K562 (cell line): ENCODE data around the gene GCNT2. TPM values are rescaled to one million over a fixed set of nuclear protein-coding genes. Genes with fewer than 3 reads are reported as not detected.

Source experiments
- ATAC-seq: fragments of 200-7000 bp; cut with Tn5 transposase; 3 replicates; pipeline ENCODE4 v1.9.1; 2020; ENCODE audit warnings: moderate library complexity
- BruUV-seq: library from RNA; stranded (reverse); fragments of 400-500 nt; replicated peaks from 2 replicates; lab custom pipeline; 2021; lab: Mats Ljungman, UMichigan
- CTCF ChIA-PET: fragments of 300-600 bp; formaldehyde crosslinking; extraction: SDS; loops from one replicate; lab custom pipeline; 2021; ENCODE audit warnings: low intra/inter-chr PET ratio; lab: Yijun Ruan, JAX
- POLR2A ChIA-PET: fragments of 300-600, 350-650 bp; sonication (Branson Sonifier 250); formaldehyde crosslinking; extraction: SDS; loops from one replicate; lab custom pipeline; 2021; ENCODE audit warnings: antibody characterized with exemption, inconsistent platforms; lab: Yijun Ruan, JAX
- DNase-seq, 4 experiments: peaks; one replicate each; pipeline versions ENCODE4 v3.0.0 to v3.0.0-alpha.2; 2011 to 2018; ENCODE audit warnings: low spot score in 3 of 4, mixed read lengths in 3 of 4; ENCODE audit errors: extremely low read depth in 1 of 4
- FAIRE-seq: peaks from 2 replicates; lab custom pipeline; 2011; peaks lifted over from hg19 to GRCh38; lab: Jason Lieb, UNC
- H2AFZ ChIP-seq: 2 replicates; pipeline ENCODE4 v1.6.0; 2011; ENCODE audit warnings: low read depth, low read length, control low read depth, inconsistent platforms
- H3K27ac ChIP-seq: fragments of 200-600 bp; 3 replicates; pipeline ENCODE4 v1.8.0; 2011; ENCODE audit warnings: low read depth, mild to moderate bottlenecking, control low read depth, inconsistent platforms, low read length, moderate library complexity, mixed read lengths; ENCODE audit errors: extremely low read depth
- H3K27me3 ChIP-seq, 2 experiments: fragments of 300-600 bp in 1 of 2; 2 replicates in 1 of 2; 3 replicates in 1 of 2; pipeline versions ENCODE4 v1.6.0 to v1.8.0; 2011; ENCODE audit warnings: inconsistent platforms in 2 of 2, low read length in 2 of 2, mild to moderate bottlenecking in 1 of 2, mixed read lengths in 1 of 2, moderate library complexity in 1 of 2; ENCODE audit not compliant: control insufficient read depth in 2 of 2, insufficient read depth in 2 of 2
- H3K36me3 ChIP-seq: fragments of 300-600 bp; 3 replicates; pipeline ENCODE4 v1.8.0; 2011; ENCODE audit warnings: mild to moderate bottlenecking, low read length, inconsistent platforms; ENCODE audit not compliant: control insufficient read depth, insufficient read depth
- H3K4me1 ChIP-seq, 2 experiments: fragments of 200-600 bp in 1 of 2; replicated peaks in 1 of 2; 2 replicates in 1 of 2; 3 replicates in 1 of 2; pipeline versions ENCODE4 v1.5.1 to v1.8.0; 2011; ENCODE audit warnings: inconsistent platforms in 2 of 2, low read length in 2 of 2, mild to moderate bottlenecking in 1 of 2, mixed read lengths in 1 of 2, moderate library complexity in 1 of 2; ENCODE audit not compliant: control insufficient read depth in 2 of 2, insufficient read depth in 2 of 2
- H3K4me2 ChIP-seq: 2 replicates; pipeline ENCODE4 v1.6.1; 2011; ENCODE audit warnings: low read length, control low read depth, inconsistent platforms, mixed read lengths; ENCODE audit not compliant: insufficient read depth
- H3K4me3 ChIP-seq: fragments of 200-600 bp; sonication (generic), shearing (Covaris generic); 2 replicates; pipeline ENCODE4 v1.5.1; 2016; ENCODE audit warnings: control low read depth, inconsistent platforms
- H3K79me2 ChIP-seq: fragments of 200-600 bp; 3 replicates; pipeline ENCODE4 v1.8.0; 2011; ENCODE audit warnings: low read length, inconsistent platforms; ENCODE audit not compliant: control insufficient read depth, insufficient read depth
- H3K9ac ChIP-seq, 2 experiments: 2 replicates each; pipeline versions ENCODE4 v1.6.0 to v1.6.1; 2011; ENCODE audit warnings: low read depth in 2 of 2, low read length in 2 of 2, control low read depth in 1 of 2, inconsistent platforms in 1 of 2, mild to moderate bottlenecking in 1 of 2, mixed read lengths in 1 of 2; ENCODE audit not compliant: insufficient read depth in 1 of 2
- H3K9me1 ChIP-seq: one replicate; pipeline ENCODE4 v1.6.0; 2011; ENCODE audit warnings: inconsistent platforms, mild to moderate bottlenecking, low read length, moderate library complexity; ENCODE audit not compliant: control insufficient read depth, insufficient read depth
- H3K9me3 ChIP-seq: replicated peaks from 2 replicates; pipeline ENCODE4 v1.5.1; 2011; ENCODE audit warnings: low read depth, low read length, inconsistent platforms; ENCODE audit not compliant: control insufficient read depth, insufficient read depth
- H4K20me1 ChIP-seq: replicated peaks from 2 replicates; pipeline ENCODE4 v1.6.1; 2011; ENCODE audit warnings: low read length, inconsistent platforms, mixed read lengths; ENCODE audit not compliant: control insufficient read depth, insufficient read depth
- GATAD2A ChIP-seq: fragments of 450-650 bp; IDR thresholded peaks from 2 replicates; pipeline ENCODE4 v1.6.1; 2017
- KDM5B ChIP-seq: fragments of 200-600 bp; sonication (generic); IDR thresholded peaks from 2 replicates; pipeline ENCODE4 v1.6.1; 2012; ENCODE audit warnings: low read depth, mild to moderate bottlenecking, moderate library complexity, low read length, control low read depth, inconsistent platforms; ENCODE audit not compliant: insufficient replicate concordance
- NCOA6 ChIP-seq: fragments of 450-650 bp; IDR thresholded peaks from 2 replicates; pipeline ENCODE4 v1.6.1; 2017; ENCODE audit warnings: mild to moderate bottlenecking
- NR4A1 ChIP-seq, 2 experiments: fragments of 250-450 bp in 1 of 2; fragments of 450-650 bp in 1 of 2; sonication (Bioruptor Pico) in 1 of 2; IDR thresholded peaks; 2 replicates each; pipeline versions ENCODE4 v1.4.0 to v1.6.1; 2016 to 2020; ENCODE audit warnings: mild to moderate bottlenecking in 2 of 2, missing compliant biosample characterization in 1 of 2, missing genetic modification characterization in 1 of 2, moderate library complexity in 1 of 2
- POLR2B ChIP-seq: fragments of 450-650 bp; IDR thresholded peaks from 2 replicates; pipeline ENCODE4 v1.6.1; 2018; ENCODE audit warnings: low read depth; ENCODE audit not compliant: partially characterized antibody
- WGBS: fragments of 100-300 bp; shearing (Covaris generic); methylation state at CpG from one replicate; pipeline ENCODE4 v1.1.6; 2016; ENCODE audit warnings: low coverage, mixed read lengths; ENCODE audit not compliant: insufficient coverage; ENCODE audit errors: missing lambda C conversion rate; 5-methylcytosine and 5-hydroxymethylcytosine counted together
- in situ Hi-C: fragments of 300-500 bp; cut with MboI; formaldehyde crosslinking; loops from 4 replicates; pipeline ENCODE4 v1.15.0; 2018; ENCODE audit warnings: inconsistent platforms, mixed read lengths
- intact Hi-C: fragments of 100-400 bp; cut with micrococcal nuclease; formaldehyde crosslinking; loops from 2 replicates; pipeline ENCODE4 v1.14.2; 2022
- polyA plus RNA-seq, 8 experiments: library from polyadenylated mRNA; depleted of rRNA in 4 of 8; stranded (reverse) in 5 of 8; unstranded in 3 of 8; fragments of >200 nt; fragmentation: Nextera tagmentation in 2 of 8; fragmentation: Illumina TruSeq in 1 of 8; extraction: Ambion mirVana in 2 of 8; extraction: Trizol in 1 of 8; gene quantifications; 2 replicates each; pipeline versions ENCODE4 v1.2.1 to v1.2.3, GENCODE V29; 2011 to 2014; ENCODE audit warnings: inconsistent platforms in 1 of 8, missing spikeins in 1 of 8
- total RNA-seq, 7 experiments: library from RNA; depleted of rRNA in 6 of 7; stranded (reverse); fragments of >200 nt in 6 of 7; fragmentation: Illumina TruSeq in 2 of 7; extraction: Trizol in 2 of 7; gene quantifications; 2 replicates each; pipeline versions ENCODE4 v1.2.1 to v1.2.3, GENCODE V29; 2011 to 2021; ENCODE audit warnings: low replicate concordance in 1 of 7
- TF ChIP-seq, protein P1 (sequence below): sonication (generic); formaldehyde crosslinking; IDR thresholded peaks from 2 replicates; pipeline ENCODE4 v1.8.0; 2022; ENCODE audit warnings: mild to moderate bottlenecking, missing genetic modification reagents, borderline replicate concordance
- TF ChIP-seq, protein P2 (sequence below): fragments of 250-450 bp; sonication (Bioruptor Pico); IDR thresholded peaks from 2 replicates; pipeline ENCODE4 v1.9.0; 2021; ENCODE audit warnings: mild to moderate bottlenecking
- TF ChIP-seq, protein P3 (sequence below): fragments of 450-650 bp; IDR thresholded peaks from 2 replicates; pipeline ENCODE4 v1.6.1; 2017; ENCODE audit warnings: antibody characterized with exemption
- TF ChIP-seq, protein P4 (sequence below): IDR thresholded peaks from 2 replicates; pipeline ENCODE4 v1.6.1; 2012; ENCODE audit warnings: low read depth, low read length, improper control_type of control experiment, borderline replicate concordance

GCNT2 gene
- total and polyA plus RNA-seq, 9 of the 15 experiments (the other 6 are each of a cell fraction or from before 2014, with no cell fraction given) = 0.78 to 2.6 (median 1.6) TPM

DNA sequence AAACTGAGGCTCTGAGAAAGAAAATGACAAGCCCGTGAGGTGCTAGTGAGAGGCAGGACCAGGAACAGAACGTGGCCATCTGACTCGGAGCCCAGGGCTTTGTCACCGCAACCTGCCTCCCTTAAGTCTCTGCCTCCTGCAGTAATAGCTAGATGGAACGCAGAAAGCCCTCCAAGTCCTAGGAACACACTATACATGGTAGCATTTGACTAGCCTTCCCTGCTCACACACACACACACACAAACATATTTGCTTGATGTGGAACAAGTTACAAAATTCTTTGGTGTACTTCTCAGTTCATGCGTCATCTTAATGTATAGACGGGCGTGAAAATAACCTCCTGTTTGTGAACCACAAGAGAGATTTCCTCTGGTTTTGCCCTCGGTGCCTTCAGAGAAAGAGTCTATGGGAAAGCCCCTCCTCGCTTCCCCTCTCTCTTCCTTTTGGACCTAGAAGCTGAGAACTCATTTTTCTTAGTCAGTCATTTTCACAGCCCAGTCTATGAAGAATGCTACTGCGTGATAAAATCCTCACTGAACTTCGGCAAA lies 134.4 kb downstream of the GCNT2 start:
- ATAC-seq = peak; percentile 27; the same call in 1 of the 3 replicates
- TF ChIP-seq, protein P1, sequence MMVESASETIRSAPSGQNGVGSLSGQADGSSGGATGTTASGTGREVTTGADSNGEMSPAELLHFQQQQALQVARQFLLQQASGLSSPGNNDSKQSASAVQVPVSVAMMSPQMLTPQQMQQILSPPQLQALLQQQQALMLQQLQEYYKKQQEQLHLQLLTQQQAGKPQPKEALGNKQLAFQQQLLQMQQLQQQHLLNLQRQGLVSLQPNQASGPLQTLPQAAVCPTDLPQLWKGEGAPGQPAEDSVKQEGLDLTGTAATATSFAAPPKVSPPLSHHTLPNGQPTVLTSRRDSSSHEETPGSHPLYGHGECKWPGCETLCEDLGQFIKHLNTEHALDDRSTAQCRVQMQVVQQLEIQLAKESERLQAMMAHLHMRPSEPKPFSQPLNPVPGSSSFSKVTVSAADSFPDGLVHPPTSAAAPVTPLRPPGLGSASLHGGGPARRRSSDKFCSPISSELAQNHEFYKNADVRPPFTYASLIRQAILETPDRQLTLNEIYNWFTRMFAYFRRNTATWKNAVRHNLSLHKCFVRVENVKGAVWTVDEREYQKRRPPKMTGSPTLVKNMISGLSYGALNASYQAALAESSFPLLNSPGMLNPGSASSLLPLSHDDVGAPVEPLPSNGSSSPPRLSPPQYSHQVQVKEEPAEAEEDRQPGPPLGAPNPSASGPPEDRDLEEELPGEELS (CRISPR knock-in tag) = no peak
- no peak for TF ChIP-seq KDM5B
- TF ChIP-seq, protein P2, sequence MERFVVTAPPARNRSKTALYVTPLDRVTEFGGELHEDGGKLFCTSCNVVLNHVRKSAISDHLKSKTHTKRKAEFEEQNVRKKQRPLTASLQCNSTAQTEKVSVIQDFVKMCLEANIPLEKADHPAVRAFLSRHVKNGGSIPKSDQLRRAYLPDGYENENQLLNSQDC = no peak
- TF ChIP-seq, protein P3, sequence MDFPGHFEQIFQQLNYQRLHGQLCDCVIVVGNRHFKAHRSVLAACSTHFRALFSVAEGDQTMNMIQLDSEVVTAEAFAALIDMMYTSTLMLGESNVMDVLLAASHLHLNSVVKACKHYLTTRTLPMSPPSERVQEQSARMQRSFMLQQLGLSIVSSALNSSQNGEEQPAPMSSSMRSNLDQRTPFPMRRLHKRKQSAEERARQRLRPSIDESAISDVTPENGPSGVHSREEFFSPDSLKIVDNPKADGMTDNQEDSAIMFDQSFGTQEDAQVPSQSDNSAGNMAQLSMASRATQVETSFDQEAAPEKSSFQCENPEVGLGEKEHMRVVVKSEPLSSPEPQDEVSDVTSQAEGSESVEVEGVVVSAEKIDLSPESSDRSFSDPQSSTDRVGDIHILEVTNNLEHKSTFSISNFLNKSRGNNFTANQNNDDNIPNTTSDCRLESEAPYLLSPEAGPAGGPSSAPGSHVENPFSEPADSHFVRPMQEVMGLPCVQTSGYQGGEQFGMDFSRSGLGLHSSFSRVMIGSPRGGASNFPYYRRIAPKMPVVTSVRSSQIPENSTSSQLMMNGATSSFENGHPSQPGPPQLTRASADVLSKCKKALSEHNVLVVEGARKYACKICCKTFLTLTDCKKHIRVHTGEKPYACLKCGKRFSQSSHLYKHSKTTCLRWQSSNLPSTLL = no peak
- TF ChIP-seq NCOA6 = no peak
- TF ChIP-seq POLR2B = no peak
- TF ChIP-seq, protein P4, sequence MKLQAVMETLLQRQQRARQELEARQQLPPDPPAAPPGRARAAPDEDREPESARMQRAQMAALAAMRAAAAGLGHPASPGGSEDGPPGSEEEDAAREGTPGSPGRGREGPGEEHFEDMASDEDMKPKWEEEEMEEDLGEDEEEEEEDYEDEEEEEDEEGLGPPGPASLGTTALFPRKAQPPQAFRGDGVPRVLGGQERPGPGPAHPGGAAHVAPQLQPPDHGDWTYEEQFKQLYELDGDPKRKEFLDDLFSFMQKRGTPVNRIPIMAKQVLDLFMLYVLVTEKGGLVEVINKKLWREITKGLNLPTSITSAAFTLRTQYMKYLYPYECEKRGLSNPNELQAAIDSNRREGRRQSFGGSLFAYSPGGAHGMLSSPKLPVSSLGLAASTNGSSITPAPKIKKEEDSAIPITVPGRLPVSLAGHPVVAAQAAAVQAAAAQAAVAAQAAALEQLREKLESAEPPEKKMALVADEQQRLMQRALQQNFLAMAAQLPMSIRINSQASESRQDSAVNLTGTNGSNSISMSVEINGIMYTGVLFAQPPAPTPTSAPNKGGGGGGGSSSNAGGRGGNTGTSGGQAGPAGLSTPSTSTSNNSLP = no peak
- TF ChIP-seq NR4A1 (CRISPR knock-in tag; IDR thresholded peaks at IDR 0.05) = no peak
- no peak for TF ChIP-seq NR4A1 (tag; IDR thresholded peaks at IDR 0.05)
- no peak for TF ChIP-seq GATAD2A
- DNase-seq = no peak
- no peaks in the 10 kb centered on the region for H3K79me2 ChIP-seq
- ChIA-PET CTCF (no interaction called here), POLR2A (interaction anchor here (0.7 to 1.7 kb wide), 3 partner anchors 12 to 841 kb away, joined by 3 to 4 read pairs (median 3); no protein-coding TSS in a partner anchor)
- H3K9me1 ChIP-seq = no peaks in the 10 kb centered on the region
- no peak overlapping the region for H3K9ac ChIP-seq
- intact Hi-C loops = no loop called here
- BruUV-seq = no TSS peak
- no peak overlapping the region for H3K4me3 ChIP-seq
- FAIRE-seq = no peak
- H3K36me3 ChIP-seq = no peaks in the 10 kb centered on the region
- in situ Hi-C loops = no loop called here
- H3K4me2 ChIP-seq = no peak overlapping the region
- H3K4me1 ChIP-seq = peaks cover 0 to 8% of the 10 kb centered on the region in 2 experiments; a peak in 3 of 5 replicates
- 19% methylated on average over 12 of the region's 12 CpGs for WGBS
- no peak overlapping the region for H3K27ac ChIP-seq
- H3K27me3 ChIP-seq = peaks cover 19 to 26% of the 10 kb centered on the region in 2 experiments
- H3K9me3 ChIP-seq = no peaks in the 10 kb centered on the region; the same call in 1 of the 2 replicates
- H2AFZ ChIP-seq = peak overlapping the region; percentile 38
- no peaks in the 10 kb centered on the region for H4K20me1 ChIP-seq
